Measurements from ENCODE around the gene GPR152.

The GPR152 gene

DNA sequence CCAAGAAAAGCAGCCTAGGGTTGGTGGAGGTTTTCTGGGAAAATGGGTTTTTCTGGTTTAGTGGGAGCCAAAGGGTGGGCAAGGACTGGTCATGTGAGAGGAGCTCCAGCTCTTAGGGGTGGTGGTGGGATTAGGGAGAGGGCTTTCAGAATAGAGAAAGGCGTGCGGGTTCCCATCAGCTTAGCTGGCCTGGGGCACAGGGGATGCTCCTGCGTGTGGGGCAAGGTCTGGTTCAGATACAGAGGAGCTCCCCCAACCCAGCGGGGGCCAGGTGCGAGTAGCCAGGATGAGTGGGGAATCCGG is 15.9 kb upstream of the GPR152 start:
- peaks cover 48% of the 10 kb centered on the region for H3K4me1 ChIP-seq (ENCODE audit: insufficient read depth, low read length, severe bottlenecking)
- peaks cover 8% of the 10 kb centered on the region; the same call in 1 of the 2 replicates for H3F3A ChIP-seq (ENCODE audit: insufficient read depth, low read length)
- H3K9me2 ChIP-seq (ENCODE audit: low read depth, low read length): no peaks in the 10 kb centered on the region
- H3K9me3 ChIP-seq (ENCODE audit: low read length): no peaks in the 10 kb centered on the region
- H3K36me3 ChIP-seq (ENCODE audit: insufficient read depth, low read length): peaks cover 7% of the 10 kb centered on the region; the same call in 1 of the 2 replicates
- peak overlapping the region; percentile 86 for H3K9ac ChIP-seq (ENCODE audit: low read length)
- peak overlapping the region; percentile 96 for H3K27ac ChIP-seq (ENCODE audit: low read depth, low read length, poor library complexity, severe bottlenecking)
- peaks cover 3% of the 10 kb centered on the region; the same call in 1 of the 2 replicates for H3K79me2 ChIP-seq (ENCODE audit: insufficient read depth, low read length)
- no peak overlapping the region for H2AFZ ChIP-seq (ENCODE audit: low read length)
- TF ChIP-seq, protein P1, sequence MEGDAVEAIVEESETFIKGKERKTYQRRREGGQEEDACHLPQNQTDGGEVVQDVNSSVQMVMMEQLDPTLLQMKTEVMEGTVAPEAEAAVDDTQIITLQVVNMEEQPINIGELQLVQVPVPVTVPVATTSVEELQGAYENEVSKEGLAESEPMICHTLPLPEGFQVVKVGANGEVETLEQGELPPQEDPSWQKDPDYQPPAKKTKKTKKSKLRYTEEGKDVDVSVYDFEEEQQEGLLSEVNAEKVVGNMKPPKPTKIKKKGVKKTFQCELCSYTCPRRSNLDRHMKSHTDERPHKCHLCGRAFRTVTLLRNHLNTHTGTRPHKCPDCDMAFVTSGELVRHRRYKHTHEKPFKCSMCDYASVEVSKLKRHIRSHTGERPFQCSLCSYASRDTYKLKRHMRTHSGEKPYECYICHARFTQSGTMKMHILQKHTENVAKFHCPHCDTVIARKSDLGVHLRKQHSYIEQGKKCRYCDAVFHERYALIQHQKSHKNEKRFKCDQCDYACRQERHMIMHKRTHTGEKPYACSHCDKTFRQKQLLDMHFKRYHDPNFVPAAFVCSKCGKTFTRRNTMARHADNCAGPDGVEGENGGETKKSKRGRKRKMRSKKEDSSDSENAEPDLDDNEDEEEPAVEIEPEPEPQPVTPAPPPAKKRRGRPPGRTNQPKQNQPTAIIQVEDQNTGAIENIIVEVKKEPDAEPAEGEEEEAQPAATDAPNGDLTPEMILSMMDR (IDR thresholded peaks at IDR 0.05; ENCODE audit: low read length): no peak
- TF ChIP-seq EZH2 (IDR thresholded peaks at IDR 0.05; ENCODE audit: borderline replicate concordance, low read length): no peak
- H3K4me2 ChIP-seq (ENCODE audit: low read length): peak overlapping the region; percentile 77
- peak overlapping the region; percentile 75 for H3K4me3 ChIP-seq (ENCODE audit: low read depth, low read length, poor library complexity, severe bottlenecking)
- no peaks in the 10 kb centered on the region for H4K20me1 ChIP-seq (ENCODE audit: insufficient read depth, low read length)
- no peaks in the 10 kb centered on the region for H3K27me3 ChIP-seq (ENCODE audit: insufficient read depth, low read length)

- Histone ChIP-seq H3K9ac (ENCODE audit: low read length) (peak overlapping the region; percentile 86), H4K20me1 (ENCODE audit: insufficient read depth, low read length) (no peaks in the 10 kb centered on the region), H3K36me3 (ENCODE audit: insufficient read depth, low read length) (peaks cover 7% of the 10 kb centered on the region; the same call in 1 of the 2 replicates), H3K4me1 (ENCODE audit: insufficient read depth, low read length, severe bottlenecking) (peaks cover 48% of the 10 kb centered on the region), H3K4me3 (ENCODE audit: low read depth, low read length, poor library complexity, severe bottlenecking) (peak overlapping the region; percentile 75), H3K79me2 (ENCODE audit: insufficient read depth, low read length) (peaks cover 3% of the 10 kb centered on the region; the same call in 1 of the 2 replicates), H3F3A (ENCODE audit: insufficient read depth, low read length) (peaks cover 8% of the 10 kb centered on the region; the same call in 1 of the 2 replicates), H3K4me2 (ENCODE audit: low read length) (peak overlapping the region; percentile 77), H2AFZ (ENCODE audit: low read length) (no peak overlapping the region), H3K9me3 (ENCODE audit: low read length) (no peaks in the 10 kb centered on the region), H3K27me3 (ENCODE audit: insufficient read depth, low read length) (no peaks in the 10 kb centered on the region), H3K27ac (ENCODE audit: low read depth, low read length, poor library complexity, severe bottlenecking) (peak overlapping the region; percentile 96), H3K9me2 (ENCODE audit: low read depth, low read length) (no peaks in the 10 kb centered on the region)
- no peak for TF ChIP-seq EZH2 (IDR thresholded peaks at IDR 0.05; ENCODE audit: borderline replicate concordance, low read length)
- TF ChIP-seq, protein P1 (IDR thresholded peaks at IDR 0.05; ENCODE audit: low read length): no peak
These were observed 15.5 kb upstream of the GPR152 start for GRCh38 chr11:67468056-67468455.

DNA sequence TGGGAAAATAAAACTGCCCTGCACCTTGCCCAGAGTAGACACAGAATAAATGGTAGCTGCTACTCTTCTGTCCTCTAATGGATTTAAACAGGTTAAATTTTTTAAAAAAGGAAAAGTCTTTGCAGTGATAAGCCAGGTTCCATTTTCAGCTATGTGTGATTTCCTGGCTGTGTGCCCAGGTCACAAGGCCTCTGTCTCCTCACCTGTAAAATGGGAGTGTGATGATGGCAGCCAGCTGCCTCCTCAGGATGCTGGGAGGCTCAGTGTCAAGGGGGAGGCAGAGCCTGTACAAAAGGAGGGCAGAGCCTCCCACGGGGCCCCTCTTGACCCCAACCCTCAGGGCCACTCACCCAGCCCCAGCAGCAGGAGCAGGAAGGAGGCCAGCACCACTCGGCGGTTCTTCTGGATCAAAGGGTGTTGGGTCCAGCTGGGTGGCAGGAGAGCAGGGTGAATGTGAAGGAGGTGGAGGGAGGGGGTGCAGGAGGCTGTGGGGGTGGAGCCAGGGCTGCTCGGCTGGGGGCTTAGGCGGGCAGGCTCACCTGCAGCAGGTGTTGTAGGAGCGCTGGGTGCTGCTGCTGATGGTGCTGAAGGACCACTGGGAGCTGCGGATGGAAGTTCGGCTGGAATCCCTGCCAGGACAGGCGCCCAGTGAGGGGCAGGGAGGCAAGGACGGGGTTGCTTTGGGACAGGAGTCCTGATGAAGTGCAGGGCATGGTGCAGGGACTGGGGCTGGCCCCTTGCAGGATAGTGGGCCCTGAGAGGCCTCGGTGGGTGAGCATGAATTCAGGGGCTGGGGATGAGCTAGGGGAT is 14.6 kb upstream of the GPR152 start:
- peak overlapping the region; percentile 86 for H3K9ac ChIP-seq (ENCODE audit: low read length)
- peak overlapping the region; percentile 77 for H3K4me2 ChIP-seq (ENCODE audit: low read length)
- TF ChIP-seq, protein P1 (IDR thresholded peaks at IDR 0.05; ENCODE audit: low read length): no peak
- no peak for TF ChIP-seq EZH2 (IDR thresholded peaks at IDR 0.05; ENCODE audit: borderline replicate concordance, low read length)

More for the DNA sequence above, 14.6 kb upstream of the GPR152 start:
- Histone ChIP-seq H3K27ac (ENCODE audit: low read depth, low read length, poor library complexity, severe bottlenecking) (peak overlapping the region; percentile 96), H3K4me3 (ENCODE audit: low read depth, low read length, poor library complexity, severe bottlenecking) (peak overlapping the region; percentile 75), H3K9me2 (ENCODE audit: low read depth, low read length) (no peaks in the 10 kb centered on the region), H3K9me3 (ENCODE audit: low read length) (no peaks in the 10 kb centered on the region), H2AFZ (ENCODE audit: low read length) (no peak overlapping the region), H3F3A (ENCODE audit: insufficient read depth, low read length) (peaks cover 8% of the 10 kb centered on the region; the same call in 1 of the 2 replicates), H3K36me3 (ENCODE audit: insufficient read depth, low read length) (peaks cover 7% of the 10 kb centered on the region; the same call in 1 of the 2 replicates), H3K27me3 (ENCODE audit: insufficient read depth, low read length) (no peaks in the 10 kb centered on the region), H3K4me1 (ENCODE audit: insufficient read depth, low read length, severe bottlenecking) (peaks cover 48% of the 10 kb centered on the region), H3K79me2 (ENCODE audit: insufficient read depth, low read length) (peaks cover 3% of the 10 kb centered on the region; the same call in 1 of the 2 replicates), H4K20me1 (ENCODE audit: insufficient read depth, low read length) (no peaks in the 10 kb centered on the region)

Data from OCI-LY1 (cell line).